ENCODE measurements around the gene RFX3.

GRCh38 chr9:3180696-3181048, 345.1 kb downstream of the RFX3 start:
- TF ChIP-seq CREB1 (IDR thresholded peaks at IDR 0.05; ENCODE audit: low read depth) (no peak), REST (IDR thresholded peaks at IDR 0.05; ENCODE audit: low read depth) (no peak), YY1 (IDR thresholded peaks at IDR 0.05; ENCODE audit: low read depth) (no peak), USF1 (IDR thresholded peaks at IDR 0.05) (no peak), MAX (IDR thresholded peaks at IDR 0.05) (no peak), EP300 (IDR thresholded peaks at IDR 0.05; ENCODE audit: borderline replicate concordance) (no peak)

Measured in Ishikawa (cell line).